A549 (cell line): ENCODE data around the gene CEP126. TPM values are rescaled to one million over a fixed set of nuclear protein-coding genes. Genes with fewer than 3 reads are reported as not detected.
A peak's percentile ranks its signal among the peaks of the same experiment; 100 is the strongest.

Source experiments
- ATAC-seq, 2 experiments: fragments of 200-7000 bp in 1 of 2; fragments of >200 bp in 1 of 2; cut with Nextera tagmentation in 1 of 2; cut with Tn5 transposase in 1 of 2; 3 replicates each; pipeline versions ENCODE4 v1.8.0 to v1.9.1; 2018 to 2020; ENCODE audit warnings: mild to moderate bottlenecking in 1 of 2, moderate library complexity in 1 of 2
- CTCF ChIA-PET: fragments of 300-600 bp; sonication (Branson Sonifier 250); formaldehyde crosslinking; extraction: SDS; loops from one replicate; lab custom pipeline; 2021; ENCODE audit warnings: antibody characterized with exemption, inconsistent platforms; lab: Yijun Ruan, JAX
- POLR2A ChIA-PET: fragments of 350-600 bp; formaldehyde crosslinking; extraction: SDS; loops from one replicate; lab custom pipeline; 2021; ENCODE audit warnings: antibody characterized with exemption, inconsistent platforms; lab: Yijun Ruan, JAX
- DNase-seq, 2 experiments: peaks; one replicate each; pipeline versions ENCODE4 v3.0.0 to v3.0.0-alpha.2; 2011 to 2016; ENCODE audit warnings: low read depth in 1 of 2, low spot score in 1 of 2
- FAIRE-seq: peaks from 2 replicates; lab custom pipeline; 2011; peaks lifted over from hg19 to GRCh38; lab: Jason Lieb, UNC
- H3K27ac ChIP-seq, 2 experiments: fragments of >200 bp; sonication (Bioruptor Twin); formaldehyde crosslinking; 3 replicates each; pipeline ENCODE4 v1.5.1; 2016 to 2017
- H3K4me1 ChIP-seq: fragments of >200 bp; sonication (Bioruptor Twin); formaldehyde crosslinking; 3 replicates; pipeline ENCODE4 v1.6.1; 2016
- H3K4me2 ChIP-seq: fragments of >200 bp; sonication (Bioruptor Twin); formaldehyde crosslinking; 3 replicates; pipeline ENCODE4 v1.6.1; 2016
- H3K4me3 ChIP-seq: fragments of >200 bp; sonication (Bioruptor Twin); formaldehyde crosslinking; 3 replicates; pipeline ENCODE4 v1.5.1; 2016
- H3K9me3 ChIP-seq: fragments of >200 bp; sonication (Bioruptor Twin); formaldehyde crosslinking; 3 replicates; pipeline ENCODE4 v1.6.1; 2016
- BHLHE40 ChIP-seq: IDR thresholded peaks from 2 replicates; pipeline ENCODE4 v1.6.1; 2012; ENCODE audit warnings: low read depth, low read length, inconsistent platforms
- CBX2 ChIP-seq: fragments of 200-600 bp; sonication (generic); IDR thresholded peaks from 2 replicates; pipeline ENCODE4 v1.6.1; 2016; ENCODE audit warnings: low read depth, mild to moderate bottlenecking, borderline replicate concordance
- CBX8 ChIP-seq: fragments of 200-600 bp; sonication (generic); IDR thresholded peaks from 2 replicates; pipeline ENCODE4 v1.6.1; 2016
- CEBPB ChIP-seq, 2 experiments: fragments of >200 bp in 1 of 2; sonication (Bioruptor Twin) in 1 of 2; formaldehyde crosslinking in 1 of 2; IDR thresholded peaks; 2 replicates each; pipeline ENCODE4 v1.6.1; 2012 to 2016
- CHD4 ChIP-seq: fragments of 200-600 bp; sonication (generic); IDR thresholded peaks from 2 replicates; pipeline ENCODE4 v1.6.1; 2016; ENCODE audit warnings: antibody characterized with exemption, mild to moderate bottlenecking, borderline replicate concordance
- EHF ChIP-seq: fragments of 250-450 bp; sonication (Bioruptor Pico); IDR thresholded peaks from 2 replicates; pipeline ENCODE4 v1.5.0; 2020; ENCODE audit warnings: mild to moderate bottlenecking
- EHMT2 ChIP-seq: fragments of 200-600 bp; sonication (generic); IDR thresholded peaks from 2 replicates; pipeline ENCODE4 v1.6.1; 2016; ENCODE audit warnings: antibody characterized with exemption, low read depth, mild to moderate bottlenecking, moderate library complexity
- EP300 ChIP-seq, 2 experiments: fragments of >200 bp; sonication (Bioruptor Twin); formaldehyde crosslinking; IDR thresholded peaks; 2 replicates in 1 of 2; 3 replicates in 1 of 2; pipeline ENCODE4 v1.6.1; 2016 to 2017
- GATA3 ChIP-seq: IDR thresholded peaks from 2 replicates; pipeline ENCODE4 v1.6.1; 2012; ENCODE audit warnings: borderline replicate concordance
- HOXB13 ChIP-seq: fragments of 250-450 bp; sonication (Bioruptor Pico); IDR thresholded peaks from 2 replicates; pipeline ENCODE4 v1.5.0; 2020; ENCODE audit warnings: low read depth, mild to moderate bottlenecking, moderate library complexity
- JUN ChIP-seq, 2 experiments: fragments of >200 bp; sonication (Bioruptor Twin); formaldehyde crosslinking; IDR thresholded peaks; 2 replicates in 1 of 2; 3 replicates in 1 of 2; pipeline ENCODE4 v1.6.1; 2016 to 2017
- KDM1A ChIP-seq: fragments of 200-600 bp; sonication (generic); IDR thresholded peaks from 2 replicates; pipeline ENCODE4 v1.6.1; 2016; ENCODE audit warnings: low read depth, mild to moderate bottlenecking
- KDM5A ChIP-seq: fragments of 200-600 bp; sonication (generic); IDR thresholded peaks from 2 replicates; pipeline ENCODE4 v1.6.1; 2016; ENCODE audit warnings: antibody characterized with exemption, mild to moderate bottlenecking
- MAFK ChIP-seq: fragments of 450-650 bp; IDR thresholded peaks from 2 replicates; pipeline ENCODE4 v1.6.1; 2014; ENCODE audit not compliant: partially characterized antibody
- MAZ ChIP-seq: fragments of 150-350 bp; IDR thresholded peaks from 2 replicates; pipeline ENCODE4 v1.6.1; 2014; ENCODE audit warnings: antibody characterized with exemption, low read depth, low read length, borderline replicate concordance
- NPAS2 ChIP-seq: fragments of 250-450 bp; sonication (Bioruptor Pico); IDR thresholded peaks from 2 replicates; pipeline ENCODE4 v1.8.0; 2022; ENCODE audit warnings: mild to moderate bottlenecking, moderate library complexity, borderline replicate concordance
- PHF8 ChIP-seq: fragments of 200-600 bp; sonication (generic); IDR thresholded peaks from 2 replicates; pipeline ENCODE4 v1.6.1; 2016; ENCODE audit warnings: low read depth, mild to moderate bottlenecking, antibody characterized with exemption, moderate library complexity, borderline replicate concordance
- POLR2A ChIP-seq: IDR thresholded peaks from 2 replicates; pipeline ENCODE4 v1.6.1; 2012; ENCODE audit warnings: mild to moderate bottlenecking, low read length
- POLR2AphosphoS2 ChIP-seq: conservative IDR thresholded peaks from 2 replicates; pipeline ENCODE4 v1.6.1; 2012; ENCODE audit warnings: low read length, improper control_type of control experiment, inconsistent platforms
- RFX5 ChIP-seq: fragments of 450-650 bp; IDR thresholded peaks from 2 replicates; pipeline ENCODE4 v1.7.1; 2014; ENCODE audit warnings: antibody characterized with exemption, mild to moderate bottlenecking, moderate library complexity
- RNF2 ChIP-seq: fragments of 200-600 bp; sonication (generic); IDR thresholded peaks from 2 replicates; pipeline ENCODE4 v1.6.1; 2016; ENCODE audit warnings: low read depth, mild to moderate bottlenecking, antibody characterized with exemption, moderate library complexity, borderline replicate concordance
- TFCP2L1 ChIP-seq: fragments of 250-450 bp; sonication (Bioruptor Pico); IDR thresholded peaks from 2 replicates; pipeline ENCODE4 v1.5.0; 2021; ENCODE audit warnings: mild to moderate bottlenecking
- ZC3H11A ChIP-seq: fragments of 450-650 bp; IDR thresholded peaks from 2 replicates; pipeline ENCODE4 v1.6.1; 2014; ENCODE audit warnings: antibody characterized with exemption, mild to moderate bottlenecking
- ZFP36 ChIP-seq: fragments of 450-650 bp; IDR thresholded peaks from 2 replicates; pipeline ENCODE4 v1.6.1; 2014; ENCODE audit warnings: borderline replicate concordance; ENCODE audit not compliant: partially characterized antibody
- WGBS: methylation state at CpG from one replicate; pipeline ENCODE4 v1.1.6; 2017; ENCODE audit errors: missing lambda C conversion rate; 5-methylcytosine and 5-hydroxymethylcytosine counted together
- polyA plus RNA-seq, 4 experiments: library from polyadenylated mRNA; depleted of rRNA in 3 of 4; stranded (reverse); fragments of >200 nt; fragmentation: RNase III in 1 of 4; extraction: RNeasy Plus Mini Kit Qiagen cat#74134 plus additional on column Dnase treatment in 1 of 4; gene quantifications; 2 replicates in 3 of 4; 3 replicates in 1 of 4; pipeline ENCODE4 v1.2.3, GENCODE V29; 2011 to 2017
- TF ChIP-seq, protein P1 (sequence below): fragments of >200 bp; sonication (Bioruptor Twin); formaldehyde crosslinking; IDR thresholded peaks from 3 replicates; pipeline ENCODE4 v1.5.1; 2016
- TF ChIP-seq, protein P2 (sequence below): IDR thresholded peaks from 2 replicates; pipeline ENCODE4 v1.6.1; 2012; ENCODE audit warnings: low read depth, borderline replicate concordance
- TF ChIP-seq, protein P3 (sequence below): IDR thresholded peaks from 2 replicates; pipeline ENCODE4 v1.6.1; 2012
- TF ChIP-seq, protein P4 (sequence below): fragments of >200 bp; sonication (Bioruptor Twin); formaldehyde crosslinking; IDR thresholded peaks from 2 replicates; pipeline ENCODE4 v1.6.1; 2016

CEP126 gene
- polyA plus RNA-seq, 2 of the 4 experiments (the other 2 are of a cell fraction) = 2.6 to 8.7 TPM

DNA sequence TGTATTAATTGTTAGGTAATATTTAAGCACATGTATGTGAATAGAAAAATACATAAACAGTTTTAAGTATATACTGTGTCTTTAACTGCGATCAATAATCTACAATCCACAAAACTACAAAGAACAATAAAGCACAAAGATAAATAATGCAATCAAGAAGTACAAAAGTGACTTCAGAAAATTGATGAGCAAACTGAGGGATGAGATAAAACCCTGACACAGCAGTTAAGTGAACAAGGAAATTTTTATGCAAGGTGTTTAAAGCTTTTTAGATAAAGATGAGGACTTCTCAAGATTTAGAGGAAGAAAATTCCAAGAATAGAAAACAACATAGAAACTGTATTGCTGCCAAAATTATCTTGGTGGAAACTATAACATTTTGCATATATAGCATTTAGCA is 60.0 kb downstream of the CEP126 start:
- peak; percentile 80 for TF ChIP-seq MAFK
- no peak for TF ChIP-seq HOXB13 (CRISPR knock-in tag)
- TF ChIP-seq, all 56 proteins: peak for 1
- ATAC-seq (no peak), FAIRE-seq (no peak), DNase-seq (no peak)
- WGBS = 27% methylated on average over 1 of the region's 1 CpG
- Histone ChIP-seq H3K9me3 (no peaks in the 10 kb centered on the region), H3K4me2 (peak overlapping the region; percentile 69), H3K4me1 (peaks cover 15% of the 10 kb centered on the region; the same call in 2 of the 3 replicates), H3K4me3 (no peak overlapping the region), H3K27ac (peak overlapping the region in 1 of 2 experiments; percentile 52; a peak in 1 of 6 replicates)
- CTCF ChIA-PET = interaction anchor here (0.7 to 3.2 kb wide), 6 partner anchors 9 to 114 kb away, joined by 3 to 28 read pairs (median 4); no protein-coding TSS in a partner anchor
- POLR2A ChIA-PET = interaction anchor here (1.0 kb wide), 1 partner anchor 60 kb away, joined by 3 read pairs; the partner anchor contains the start of gene CEP126

DNA sequence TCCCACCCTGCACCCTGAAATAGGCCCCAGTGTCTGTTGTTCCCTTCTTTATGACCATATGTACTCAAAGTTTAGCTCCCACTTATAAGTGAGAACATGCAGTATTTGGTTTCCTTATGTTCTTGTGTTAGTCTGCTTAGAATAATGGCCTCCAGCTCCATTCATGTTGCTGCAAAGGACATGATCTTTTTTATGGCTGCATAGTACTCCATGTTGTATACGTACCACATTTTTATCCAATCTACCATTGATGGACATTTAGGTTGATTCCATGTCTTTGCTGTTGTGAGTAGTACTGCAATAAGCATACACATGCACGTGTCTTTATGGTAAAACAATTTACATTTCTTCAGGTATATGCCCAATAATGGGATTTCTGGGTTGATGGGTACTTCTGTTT is 60.9 kb downstream of the CEP126 start:
- 92% methylated on average over 2 of the region's 2 CpGs for WGBS
- ATAC-seq (no peak), FAIRE-seq (no peak), DNase-seq (no peak)
- no peak overlapping the region for H3K27ac ChIP-seq
- H3K9me3 ChIP-seq = no peaks in the 10 kb centered on the region
- no peak overlapping the region for H3K4me2 ChIP-seq
- TF ChIP-seq, protein P1, sequence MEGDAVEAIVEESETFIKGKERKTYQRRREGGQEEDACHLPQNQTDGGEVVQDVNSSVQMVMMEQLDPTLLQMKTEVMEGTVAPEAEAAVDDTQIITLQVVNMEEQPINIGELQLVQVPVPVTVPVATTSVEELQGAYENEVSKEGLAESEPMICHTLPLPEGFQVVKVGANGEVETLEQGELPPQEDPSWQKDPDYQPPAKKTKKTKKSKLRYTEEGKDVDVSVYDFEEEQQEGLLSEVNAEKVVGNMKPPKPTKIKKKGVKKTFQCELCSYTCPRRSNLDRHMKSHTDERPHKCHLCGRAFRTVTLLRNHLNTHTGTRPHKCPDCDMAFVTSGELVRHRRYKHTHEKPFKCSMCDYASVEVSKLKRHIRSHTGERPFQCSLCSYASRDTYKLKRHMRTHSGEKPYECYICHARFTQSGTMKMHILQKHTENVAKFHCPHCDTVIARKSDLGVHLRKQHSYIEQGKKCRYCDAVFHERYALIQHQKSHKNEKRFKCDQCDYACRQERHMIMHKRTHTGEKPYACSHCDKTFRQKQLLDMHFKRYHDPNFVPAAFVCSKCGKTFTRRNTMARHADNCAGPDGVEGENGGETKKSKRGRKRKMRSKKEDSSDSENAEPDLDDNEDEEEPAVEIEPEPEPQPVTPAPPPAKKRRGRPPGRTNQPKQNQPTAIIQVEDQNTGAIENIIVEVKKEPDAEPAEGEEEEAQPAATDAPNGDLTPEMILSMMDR = no peak
- no peak for TF ChIP-seq EHF (CRISPR knock-in tag)
- no peak for TF ChIP-seq CBX8
- no peak for TF ChIP-seq EP300 (IDR thresholded peaks at IDR 0.05)
- TF ChIP-seq, protein P2, sequence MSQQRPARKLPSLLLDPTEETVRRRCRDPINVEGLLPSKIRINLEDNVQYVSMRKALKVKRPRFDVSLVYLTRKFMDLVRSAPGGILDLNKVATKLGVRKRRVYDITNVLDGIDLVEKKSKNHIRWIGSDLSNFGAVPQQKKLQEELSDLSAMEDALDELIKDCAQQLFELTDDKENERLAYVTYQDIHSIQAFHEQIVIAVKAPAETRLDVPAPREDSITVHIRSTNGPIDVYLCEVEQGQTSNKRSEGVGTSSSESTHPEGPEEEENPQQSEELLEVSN = no peak
- TF ChIP-seq, protein P3, sequence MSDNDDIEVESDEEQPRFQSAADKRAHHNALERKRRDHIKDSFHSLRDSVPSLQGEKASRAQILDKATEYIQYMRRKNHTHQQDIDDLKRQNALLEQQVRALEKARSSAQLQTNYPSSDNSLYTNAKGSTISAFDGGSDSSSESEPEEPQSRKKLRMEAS = no peak
- TF ChIP-seq CHD4 = no peak
- TF ChIP-seq POLR2A = no peak
- no peak for TF ChIP-seq GATA3
- no peak for TF ChIP-seq RNF2
- TF ChIP-seq NPAS2 (CRISPR knock-in tag) = no peak
- no peak for TF ChIP-seq KDM1A
- no peak for TF ChIP-seq HOXB13 (CRISPR knock-in tag)
- TF ChIP-seq TFCP2L1 (CRISPR knock-in tag) = no peak
- peaks cover 15% of the 10 kb centered on the region; the same call in 2 of the 3 replicates for H3K4me1 ChIP-seq
- POLR2A ChIA-PET = no interaction called here
- CTCF ChIA-PET = interaction anchor here (1.6 to 3.2 kb wide), 2 partner anchors 21 to 115 kb away, joined by 3 to 28 read pairs; no protein-coding TSS in a partner anchor
- no peak overlapping the region for H3K4me3 ChIP-seq

DNA sequence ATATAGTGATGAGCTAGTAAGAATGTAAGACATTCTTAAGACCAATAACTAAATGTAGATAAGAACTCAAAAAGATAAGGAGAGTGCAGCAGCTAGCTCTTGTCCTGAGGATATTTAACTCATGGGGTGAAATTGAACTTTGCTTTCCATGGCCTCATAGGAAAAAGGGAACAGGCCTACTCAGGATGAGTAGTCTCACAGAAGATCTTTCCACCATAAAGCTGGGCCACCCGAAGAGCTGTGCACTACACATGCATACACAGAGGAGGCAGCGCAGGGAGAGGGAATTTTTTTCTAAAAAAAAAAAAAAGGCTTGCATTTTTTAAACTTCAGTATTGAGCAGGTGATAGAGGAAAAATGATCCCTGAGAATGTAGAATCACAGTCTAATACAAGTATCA is 72.6 kb downstream of the CEP126 start:
- POLR2A ChIA-PET = no interaction called here
- H3K27ac ChIP-seq = no peak overlapping the region
- H3K4me1 ChIP-seq = no peaks in the 10 kb centered on the region
- no peak for FAIRE-seq
- WGBS = 74% methylated on average over 2 of the region's 2 CpGs
- DNase-seq = no peak
- H3K9me3 ChIP-seq = no peaks in the 10 kb centered on the region
- ATAC-seq = no peak
- H3K4me2 ChIP-seq = no peak overlapping the region
- H3K4me3 ChIP-seq = no peak overlapping the region
- TF ChIP-seq RFX5 (no peak), PHF8 (no peak), KDM5A (no peak), EHMT2 (no peak), POLR2A (no peak), EP300 (IDR thresholded peaks at IDR 0.05) (no peak), MAZ (no peak), KDM1A (no peak), JUN (IDR thresholded peaks at IDR 0.05) (no peak), ZFP36 (no peak), BHLHE40 (no peak), CBX2 (no peak), CEBPB (IDR thresholded peaks at IDR 0.05) (no peak), ZC3H11A (no peak), POLR2AphosphoS2 (no peak)
- TF ChIP-seq, protein P4, sequence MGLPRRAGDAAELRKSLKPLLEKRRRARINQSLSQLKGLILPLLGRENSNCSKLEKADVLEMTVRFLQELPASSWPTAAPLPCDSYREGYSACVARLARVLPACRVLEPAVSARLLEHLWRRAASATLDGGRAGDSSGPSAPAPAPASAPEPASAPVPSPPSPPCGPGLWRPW = no peak
- TF ChIP-seq, protein P3 = no peak
- CTCF ChIA-PET = no interaction called here
